HEK293T (cell line): ENCODE results near the gene RD3L.

ENCODE experiments used
- CTCF ChIA-PET: fragments of 350-600 bp; formaldehyde crosslinking; extraction: SDS; loops from one replicate; lab custom pipeline; 2021; ENCODE audit warnings: antibody characterized with exemption, inconsistent platforms; lab: Yijun Ruan, JAX
- POLR2A ChIA-PET: fragments of 350-600 bp; formaldehyde crosslinking; extraction: SDS; loops from one replicate; lab custom pipeline; 2020; ENCODE audit warnings: antibody characterized with exemption, inconsistent platforms; lab: Yijun Ruan, JAX
- DNase-seq: peaks from one replicate; pipeline ENCODE4 v3.0.0; 2012; ENCODE audit warnings: mixed read lengths; ENCODE audit errors: extremely low spot score
- ARNT ChIP-seq: fragments of 450-650 bp; IDR thresholded peaks from 2 replicates; pipeline ENCODE4 v1.6.1; 2017; ENCODE audit warnings: mild to moderate bottlenecking
- BHLHE40 ChIP-seq: fragments of 450-650 bp; IDR thresholded peaks from 2 replicates; pipeline ENCODE4 v1.6.1; 2016; ENCODE audit warnings: mild to moderate bottlenecking, moderate library complexity, borderline replicate concordance
- CTBP1 ChIP-seq: fragments of 450-650 bp; IDR thresholded peaks from 2 replicates; pipeline ENCODE4 v1.6.1; 2016; ENCODE audit warnings: borderline replicate concordance
- ELF4 ChIP-seq: fragments of 450-650 bp; IDR thresholded peaks from 2 replicates; pipeline ENCODE4 v1.6.1; 2017; ENCODE audit warnings: antibody characterized with exemption
- FOXA1 ChIP-seq: fragments of 450-650 bp; IDR thresholded peaks from 2 replicates; pipeline ENCODE4 v1.6.1; 2016; ENCODE audit warnings: mild to moderate bottlenecking
- FOXK2 ChIP-seq: fragments of 450-650 bp; IDR thresholded peaks from 2 replicates; pipeline ENCODE4 v1.6.1; 2016; ENCODE audit warnings: mild to moderate bottlenecking
- FOXM1 ChIP-seq: fragments of 450-650 bp; IDR thresholded peaks from 2 replicates; pipeline ENCODE4 v1.6.1; 2017; ENCODE audit warnings: mild to moderate bottlenecking, borderline replicate concordance
- HDGF ChIP-seq: fragments of 450-650 bp; IDR thresholded peaks from 2 replicates; pipeline ENCODE4 v1.6.1; 2017; ENCODE audit warnings: antibody characterized with exemption, borderline replicate concordance
- L3MBTL2 ChIP-seq: fragments of 450-650 bp; conservative IDR thresholded peaks from 2 replicates; pipeline ENCODE4 v1.6.1; 2016; ENCODE audit warnings: mild to moderate bottlenecking
- LEF1 ChIP-seq: fragments of 450-650 bp; IDR thresholded peaks from 2 replicates; pipeline ENCODE4 v1.6.1; 2017; ENCODE audit warnings: mild to moderate bottlenecking, borderline replicate concordance
- NFRKB ChIP-seq: fragments of 450-650 bp; IDR thresholded peaks from 2 replicates; pipeline ENCODE4 v1.6.1; 2016; ENCODE audit warnings: mild to moderate bottlenecking, moderate library complexity
- PKNOX1 ChIP-seq: fragments of 450-650 bp; IDR thresholded peaks from 2 replicates; pipeline ENCODE4 v1.6.1; 2016
- SP1 ChIP-seq: fragments of 450-650 bp; IDR thresholded peaks from 2 replicates; pipeline ENCODE4 v1.6.1; 2017
- SUZ12 ChIP-seq: fragments of 450-650 bp; IDR thresholded peaks from 2 replicates; pipeline ENCODE4 v1.6.1; 2016; ENCODE audit warnings: mild to moderate bottlenecking
- TARDBP ChIP-seq: fragments of 450-650 bp; IDR thresholded peaks from 2 replicates; pipeline ENCODE4 v1.6.1; 2016
- ZNF384 ChIP-seq: fragments of 450-650 bp; IDR thresholded peaks from 2 replicates; pipeline ENCODE4 v1.6.1; 2016

The RD3L gene

GRCh38 chr14:103969961-103970360 is 27.6 kb upstream of the RD3L start:
- no peak for TF ChIP-seq L3MBTL2
- no peak for TF ChIP-seq HDGF
- no peak for TF ChIP-seq PKNOX1
- TF ChIP-seq LEF1 = no peak
- TF ChIP-seq FOXA1 = no peak
- no peak for TF ChIP-seq ARNT
- no peak for TF ChIP-seq TARDBP
- TF ChIP-seq NFRKB = no peak
- TF ChIP-seq ELF4 = no peak
- DNase-seq = no peak
- CTCF ChIA-PET = no interaction called here
- POLR2A ChIA-PET = no interaction called here

- no peak for TF ChIP-seq FOXA1
- no peak for TF ChIP-seq SP1
- TF ChIP-seq TARDBP = no peak
- TF ChIP-seq ELF4 = no peak
- TF ChIP-seq NFRKB = no peak
- TF ChIP-seq LEF1 = no peak
- no peak for TF ChIP-seq L3MBTL2
- no peak for TF ChIP-seq FOXM1
- no peak for TF ChIP-seq BHLHE40
- TF ChIP-seq CTBP1 = no peak
- TF ChIP-seq FOXK2 = no peak
- TF ChIP-seq ZNF384 = no peak
- no peak for TF ChIP-seq HDGF
- DNase-seq = no peak
- ChIA-PET POLR2A (no interaction called here), CTCF (no interaction called here)
Measured at GRCh38 chr14:103966631-103967030, 24.3 kb upstream of the RD3L start.

- no peak for DNase-seq
- TF ChIP-seq LEF1 (no peak), FOXK2 (no peak), FOXM1 (no peak), FOXA1 (no peak), SUZ12 (no peak), HDGF (no peak), CTBP1 (no peak), BHLHE40 (no peak), SP1 (no peak), ARNT (no peak), TARDBP (no peak), ZNF384 (no peak), L3MBTL2 (no peak), PKNOX1 (no peak), NFRKB (no peak), ELF4 (no peak)
- ChIA-PET POLR2A (no interaction called here), CTCF (interaction anchor here (0.6 to 1.1 kb wide), 2 partner anchors 61 to 744 kb away, joined by 3 to 4 read pairs; no protein-coding TSS in a partner anchor)
Measured at GRCh38 chr14:103961928-103962578, 19.7 kb upstream of the RD3L start.

- ChIA-PET POLR2A (no interaction called here), CTCF (interaction anchor here (0.7 kb wide), 1 partner anchor 60 kb away, joined by 3 read pairs; no protein-coding TSS in a partner anchor)
- no peak for DNase-seq
- no peak for TF ChIP-seq SP1
- TF ChIP-seq PKNOX1 = no peak
- TF ChIP-seq ARNT = no peak
- TF ChIP-seq TARDBP = no peak
- no peak for TF ChIP-seq FOXM1
- TF ChIP-seq BHLHE40 = no peak
- TF ChIP-seq NFRKB = no peak
- no peak for TF ChIP-seq HDGF
- TF ChIP-seq ZNF384 = no peak
- no peak for TF ChIP-seq FOXK2
- TF ChIP-seq ELF4 = no peak
- TF ChIP-seq CTBP1 = no peak
- TF ChIP-seq FOXA1 = no peak
- no peak for TF ChIP-seq L3MBTL2
- TF ChIP-seq SUZ12 = no peak
- no peak for TF ChIP-seq LEF1
Measured at GRCh38 chr14:103960457-103961055, 18.2 kb upstream of the RD3L start.

- CTCF ChIA-PET = no interaction called here
- no peak for DNase-seq
- TF ChIP-seq BHLHE40 (no peak), LEF1 (no peak), PKNOX1 (no peak), L3MBTL2 (no peak), ELF4 (no peak), CTBP1 (no peak), FOXK2 (no peak), TARDBP (no peak), SP1 (no peak), FOXA1 (no peak), SUZ12 (no peak)
- POLR2A ChIA-PET = no interaction called here
Measured at GRCh38 chr14:103949131-103949790, 6.9 kb upstream of the RD3L start.
